CD4-positive, alpha-beta T cell (primary cell): ENCODE results near the gene CLEC16A. TPM values are rescaled to one million over a fixed set of nuclear protein-coding genes. Genes with fewer than 3 reads are reported as not detected.
A peak's percentile ranks its signal among the peaks of the same experiment; 100 is the strongest.

Experiments used
- ATAC-seq: fragments of 200-7000 bp; cut with Tn5 transposase; one replicate; pipeline ENCODE4 v1.10.0; 2022; ENCODE audit warnings: mild to moderate bottlenecking; ENCODE audit not compliant: poor library complexity
- CTCF ChIA-PET: fragments of 350-600 bp; sonication (Branson Sonifier 250); formaldehyde crosslinking; loops from one replicate; lab custom pipeline; 2021; ENCODE audit warnings: antibody characterized with exemption, inconsistent platforms; lab: Charles Lee
- POLR2A ChIA-PET: fragments of 350-600 bp; sonication (Branson Sonifier 250); formaldehyde crosslinking; loops from one replicate; lab custom pipeline; 2021; ENCODE audit warnings: antibody characterized with exemption, inconsistent platforms; lab: Charles Lee
- DNase-seq, 14 experiments: peaks; one replicate each; pipeline ENCODE4 v3.0.0-alpha.2; 2013 to 2020; ENCODE audit warnings: mixed read lengths in 2 of 14
- H3K27ac ChIP-seq, 2 donors: one replicate each; pipeline versions ENCODE4 v1.5.1 to v1.7.0; 2013; ENCODE audit warnings: low read length in 2 of 2, low read depth in 1 of 2, mild to moderate bottlenecking in 1 of 2
- H3K27me3 ChIP-seq, 2 experiments: 1 replicate in 1 of 2; 2 replicates in 1 of 2; pipeline versions ENCODE4 v1.6.1 to v1.7.0; 2013; ENCODE audit warnings: low read length in 2 of 2, control low read depth in 1 of 2, mild to moderate bottlenecking in 1 of 2, moderate library complexity in 1 of 2; ENCODE audit not compliant: insufficient read depth in 2 of 2, control insufficient read depth in 1 of 2
- H3K36me3 ChIP-seq: one replicate; pipeline ENCODE4 v1.6.1; 2013; ENCODE audit warnings: low read length, control low read depth; ENCODE audit not compliant: insufficient read depth
- H3K4me1 ChIP-seq: one replicate; pipeline ENCODE4 v1.6.1; 2013; ENCODE audit warnings: low read length, control low read depth; ENCODE audit not compliant: insufficient read depth
- H3K4me3 ChIP-seq: one replicate; pipeline ENCODE4 v1.5.1; 2013; ENCODE audit warnings: mild to moderate bottlenecking, low read length, moderate library complexity
- H3K9me3 ChIP-seq, 2 experiments: 1 replicate in 1 of 2; 2 replicates in 1 of 2; pipeline versions ENCODE4 v1.6.1 to v1.7.0; 2013; ENCODE audit warnings: low read length in 2 of 2, mild to moderate bottlenecking in 2 of 2, control low read depth in 1 of 2, moderate library complexity in 1 of 2; ENCODE audit not compliant: control insufficient read depth in 1 of 2, insufficient read depth in 1 of 2
- H3K27ac Mint-ChIP-seq: one replicate; pipeline ENCODE4 v1.8.0; 2020; ENCODE audit warnings: mixed read lengths
- H3K27me3 Mint-ChIP-seq: one replicate; pipeline ENCODE4 v1.8.0; 2021; ENCODE audit warnings: mixed read lengths
- H3K36me3 Mint-ChIP-seq: one replicate; pipeline ENCODE4 v1.8.0; 2021; ENCODE audit warnings: low read depth, mixed read lengths
- H3K4me1 Mint-ChIP-seq: one replicate; pipeline ENCODE4 v1.8.0; 2021; ENCODE audit warnings: low read depth, mixed read lengths
- H3K4me3 Mint-ChIP-seq: one replicate; pipeline ENCODE4 v1.8.0; 2020; ENCODE audit warnings: mild to moderate bottlenecking, mixed read lengths
- H3K9me3 Mint-ChIP-seq: one replicate; pipeline ENCODE4 v1.8.0; 2020; ENCODE audit warnings: mixed read lengths
- CTCF ChIP-seq: fragments of 200-600 bp; IDR thresholded peaks from one replicate; pipeline ENCODE4 v1.8.0; 2022; ENCODE audit warnings: antibody characterized with exemption, mild to moderate bottlenecking
- intact Hi-C, 2 experiments: fragments of 100-400 bp; cut with DNase I in 1 of 2; cut with micrococcal nuclease in 1 of 2; formaldehyde crosslinking; loops; one replicate each; pipeline versions ENCODE4 v1.15.1 to v1.9.0; 2023 to 2025; cut with DNase I, micrococcal nuclease
- total RNA-seq, 174 experiments: library from RNA in 2 of 174; stranded (reverse) in 2 of 174; gene quantifications; one replicate each; pipeline ENCODE4 v1.2.3 and lab custom pipeline; 2021 to 2026

Gene CLEC16A
- total RNA-seq, 2 experiments from 2014 or later, result 21.7 to 22.7 TPM

GRCh38 chr16:10919003-10919351 is 25.4 kb upstream of the CLEC16A start:
- TF ChIP-seq CTCF, result peak; percentile 8

GRCh38 chr16:10920726-10921427 is 23.5 kb upstream of the CLEC16A start:
- DNase-seq (no peak), ATAC-seq (no peak)
- Mint-ChIP-seq H3K27me3 (no peaks in the 10 kb centered on the region), H3K4me3 (no peak overlapping the region), H3K4me1 (peaks cover 4% of the 10 kb centered on the region), H3K27ac (no peak overlapping the region), H3K9me3 (no peaks in the 10 kb centered on the region), H3K36me3 (peaks cover 26% of the 10 kb centered on the region)
- Histone ChIP-seq H3K27me3 (no peaks in the 10 kb centered on the region), H3K4me1 (peaks cover 7% of the 10 kb centered on the region), H3K9me3 (peaks cover 0 to 3% of the 10 kb centered on the region in 2 experiments), H3K4me3 (no peak overlapping the region), H3K36me3 (peaks cover 19% of the 10 kb centered on the region), H3K27ac (no peak overlapping the region)
- POLR2A ChIA-PET, result no interaction called here
- CTCF ChIA-PET, result no interaction called here
- intact Hi-C loops, result no loop called here
- TF ChIP-seq CTCF, result no peak

More at GRCh38 chr16:10919003-10919351, 25.4 kb upstream of the CLEC16A start:
- no peak overlapping the region for H3K4me3 Mint-ChIP-seq
- no peak overlapping the region for H3K4me3 ChIP-seq
- H3K9me3 ChIP-seq, result no peaks in the 10 kb centered on the region
- no peak overlapping the region for H3K27ac ChIP-seq
- CTCF ChIA-PET, result interaction anchor here (0.7 to 1.2 kb wide), 5 partner anchors 9 to 404 kb away, joined by 3 to 6 read pairs (median 4); no protein-coding TSS in a partner anchor
- H3K9me3 Mint-ChIP-seq, result no peaks in the 10 kb centered on the region
- H3K27me3 Mint-ChIP-seq, result no peaks in the 10 kb centered on the region
- DNase-seq (no peak), ATAC-seq (no peak)
- H3K36me3 Mint-ChIP-seq, result peaks cover 11% of the 10 kb centered on the region
- H3K27ac Mint-ChIP-seq, result no peak overlapping the region
- peaks cover 9% of the 10 kb centered on the region for H3K36me3 ChIP-seq
- H3K4me1 ChIP-seq, result peaks cover 7% of the 10 kb centered on the region
- POLR2A ChIA-PET, result no interaction called here
- intact Hi-C loops, result loop anchor here in 1 of 2 experiments (5.0 kb wide), 1 partner anchor 397 kb away; no protein-coding TSS in a partner anchor
- no peaks in the 10 kb centered on the region for H3K27me3 ChIP-seq
- H3K4me1 Mint-ChIP-seq, result peaks cover 4% of the 10 kb centered on the region

- no peak overlapping the region for H3K27ac ChIP-seq
- Mint-ChIP-seq H3K4me3 (no peak overlapping the region), H3K4me1 (peaks cover 4% of the 10 kb centered on the region), H3K27ac (no peak overlapping the region), H3K27me3 (no peaks in the 10 kb centered on the region), H3K9me3 (no peaks in the 10 kb centered on the region), H3K36me3 (peaks cover 33% of the 10 kb centered on the region)
- H3K4me3 ChIP-seq, result no peak overlapping the region
- H3K27me3 ChIP-seq, result no peaks in the 10 kb centered on the region
- H3K36me3 ChIP-seq, result peaks cover 24% of the 10 kb centered on the region
- ChIA-PET POLR2A (no interaction called here), CTCF (no interaction called here)
- no peak for ATAC-seq
- H3K9me3 ChIP-seq, result peaks cover 0 to 6% of the 10 kb centered on the region in 2 experiments
- DNase-seq, result no peak
- H3K4me1 ChIP-seq, result peaks cover 7% of the 10 kb centered on the region
- intact Hi-C loops, result no loop called here
- no peak for TF ChIP-seq CTCF
Measured at GRCh38 chr16:10921536-10922327, 22.6 kb upstream of the CLEC16A start.
